PFSK-1 (cell line): ENCODE data around the gene P2RX2.

Experiments used
- FOXP2 ChIP-seq: optimal IDR thresholded peaks from 2 replicates; pipeline ENCODE3; 2011; ENCODE audit warnings: borderline replicate concordance, control low read depth, inconsistent platforms; ENCODE audit not compliant: insufficient read depth; ENCODE audit errors: extremely low read length, extremely low read depth
- POLR2AphosphoS5 ChIP-seq: IDR thresholded peaks from 2 replicates; pipeline ENCODE4 v1.6.1; 2012; ENCODE audit warnings: low read depth, mild to moderate bottlenecking, control low read depth, low read length, moderate library complexity
- SIN3A ChIP-seq: IDR thresholded peaks from 2 replicates; pipeline ENCODE4 v1.6.1; 2012; ENCODE audit warnings: mild to moderate bottlenecking, low read length, moderate library complexity, borderline replicate concordance; ENCODE audit not compliant: insufficient read depth
- TAF1 ChIP-seq: IDR thresholded peaks from 2 replicates; pipeline ENCODE4 v1.6.1; 2012; ENCODE audit warnings: low read length, control low read depth, borderline replicate concordance; ENCODE audit not compliant: insufficient read depth
- TF ChIP-seq, protein P1 (sequence below), 2 experiments: IDR thresholded peaks; 2 replicates each; pipeline versions ENCODE4 v1.6.1 to v1.8.0; 2011 to 2012; ENCODE audit warnings: low read depth in 2 of 2, low read length in 2 of 2, control low read depth in 1 of 2, inconsistent platforms in 1 of 2, mild to moderate bottlenecking in 1 of 2, moderate library complexity in 1 of 2; ENCODE audit not compliant: insufficient read depth in 1 of 2

- TF ChIP-seq POLR2AphosphoS5 (no peak), FOXP2 (no peak), TAF1 (no peak), SIN3A (no peak)
- TF ChIP-seq, protein P1, sequence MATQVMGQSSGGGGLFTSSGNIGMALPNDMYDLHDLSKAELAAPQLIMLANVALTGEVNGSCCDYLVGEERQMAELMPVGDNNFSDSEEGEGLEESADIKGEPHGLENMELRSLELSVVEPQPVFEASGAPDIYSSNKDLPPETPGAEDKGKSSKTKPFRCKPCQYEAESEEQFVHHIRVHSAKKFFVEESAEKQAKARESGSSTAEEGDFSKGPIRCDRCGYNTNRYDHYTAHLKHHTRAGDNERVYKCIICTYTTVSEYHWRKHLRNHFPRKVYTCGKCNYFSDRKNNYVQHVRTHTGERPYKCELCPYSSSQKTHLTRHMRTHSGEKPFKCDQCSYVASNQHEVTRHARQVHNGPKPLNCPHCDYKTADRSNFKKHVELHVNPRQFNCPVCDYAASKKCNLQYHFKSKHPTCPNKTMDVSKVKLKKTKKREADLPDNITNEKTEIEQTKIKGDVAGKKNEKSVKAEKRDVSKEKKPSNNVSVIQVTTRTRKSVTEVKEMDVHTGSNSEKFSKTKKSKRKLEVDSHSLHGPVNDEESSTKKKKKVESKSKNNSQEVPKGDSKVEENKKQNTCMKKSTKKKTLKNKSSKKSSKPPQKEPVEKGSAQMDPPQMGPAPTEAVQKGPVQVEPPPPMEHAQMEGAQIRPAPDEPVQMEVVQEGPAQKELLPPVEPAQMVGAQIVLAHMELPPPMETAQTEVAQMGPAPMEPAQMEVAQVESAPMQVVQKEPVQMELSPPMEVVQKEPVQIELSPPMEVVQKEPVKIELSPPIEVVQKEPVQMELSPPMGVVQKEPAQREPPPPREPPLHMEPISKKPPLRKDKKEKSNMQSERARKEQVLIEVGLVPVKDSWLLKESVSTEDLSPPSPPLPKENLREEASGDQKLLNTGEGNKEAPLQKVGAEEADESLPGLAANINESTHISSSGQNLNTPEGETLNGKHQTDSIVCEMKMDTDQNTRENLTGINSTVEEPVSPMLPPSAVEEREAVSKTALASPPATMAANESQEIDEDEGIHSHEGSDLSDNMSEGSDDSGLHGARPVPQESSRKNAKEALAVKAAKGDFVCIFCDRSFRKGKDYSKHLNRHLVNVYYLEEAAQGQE (IDR thresholded peaks at IDR 0.05; ENCODE audit: insufficient read depth in 1 of 2, low read depth in 2 of 2, low read length in 2 of 2): no peak
Measured at GRCh38 chr12:132592282-132592970, 26.1 kb upstream of the P2RX2 start.
